Heart left ventricle (tissue), 16 donors: Measurements from ENCODE around the gene RFC2. TPM values are rescaled to one million over a fixed set of nuclear protein-coding genes. Genes with fewer than 3 reads are reported as not detected.
A peak's percentile ranks its signal among the peaks of the same experiment; 100 is the strongest.

Experiments
- ATAC-seq, 4 donors: fragments of 200-7000 bp; cut with Tn5 transposase; one replicate each; pipeline ENCODE4 v1.9.1; 2020 to 2022; ENCODE audit warnings: moderate library complexity in 4 of 4, mild to moderate bottlenecking in 3 of 4, moderate number of reproducible peaks in 1 of 4
- DNase-seq, 5 donors: peaks; one replicate each; pipeline ENCODE4 v3.0.0-alpha.2; 2020
- H3K27ac ChIP-seq, 12 donors: fragments of 200-600 bp; sonication (generic) in 4 of 12; one replicate each; pipeline versions ENCODE4 v1.5.0 to v1.8.0; 2016 to 2022; ENCODE audit warnings: mild to moderate bottlenecking in 2 of 12
- H3K27me3 ChIP-seq, 9 donors: fragments of 200-600 bp; sonication (generic) in 2 of 9; one replicate each; pipeline versions ENCODE4 v1.5.1 to v1.8.0; 2016 to 2022; ENCODE audit warnings: mild to moderate bottlenecking in 3 of 9
- H3K36me3 ChIP-seq, 9 donors: fragments of 200-600 bp; sonication (generic) in 2 of 9; one replicate each; pipeline versions ENCODE4 v1.5.0 to v1.8.0; 2018 to 2022; ENCODE audit warnings: mild to moderate bottlenecking in 2 of 9
- H3K4me1 ChIP-seq, 12 donors: fragments of 200-600 bp; sonication (generic) in 4 of 12; one replicate each; pipeline versions ENCODE4 v1.5.0 to v1.8.0; 2016 to 2022; ENCODE audit warnings: mild to moderate bottlenecking in 3 of 12
- H3K4me3 ChIP-seq, 12 donors: fragments of 200-600 bp; sonication (generic) in 4 of 12; one replicate each; pipeline versions ENCODE4 v1.5.0 to v1.8.0; 2017 to 2022; ENCODE audit warnings: mild to moderate bottlenecking in 9 of 12, moderate library complexity in 4 of 12
- H3K9me3 ChIP-seq, 12 donors: fragments of 200-600 bp; sonication (generic) in 4 of 12; one replicate each; pipeline versions ENCODE4 v1.5.0 to v1.8.0; 2016 to 2022; ENCODE audit warnings: mild to moderate bottlenecking in 1 of 12
- POLR2A ChIP-seq, 2 donors: fragments of 450-650 bp; IDR thresholded peaks; one replicate each; pipeline ENCODE4 v1.6.1; 2017; ENCODE audit warnings: antibody characterized with exemption in 2 of 2, mild to moderate bottlenecking in 2 of 2, moderate library complexity in 2 of 2
- WGBS, 4 donors: extraction: QIAGEN DNeasy Blood & Tissue Kit in 2 of 4; methylation state at CpG; one replicate each; pipeline versions ENCODE4 v1.1.5 to v1.1.7; 2013 to 2018; 5-methylcytosine and 5-hydroxymethylcytosine counted together
- intact Hi-C, 10 donors: fragments of 100-400 bp; cut with DNase I; formaldehyde crosslinking; loops; one replicate each; pipeline versions ENCODE4 v1.11.1 to v1.14.2; 2022
- polyA plus RNA-seq, 2 donors: library from polyadenylated mRNA; stranded (reverse); fragments of 200-250 nt; gene quantifications; one replicate each; pipeline ENCODE4 v1.2.3, GENCODE V29; 2013
- total RNA-seq, 9 donors: library from RNA; depleted of rRNA in 2 of 9; stranded (reverse); fragments of >200 nt in 2 of 9; fragmentation: NEBNext Ultra II Directional in 3 of 9; extraction: Animal tissue kit (Norgen Biotek cat#: 25700) in 3 of 9; gene quantifications; one replicate each; pipeline versions ENCODE4 v1.1.0 to v1.2.4, GENCODE V29; 2016 to 2023
- TF ChIP-seq, protein P1 (sequence below), 12 donors: fragments of 200-600 bp; sonication (generic) in 4 of 12; IDR thresholded peaks; one replicate each; pipeline versions ENCODE4 v1.5.0 to v1.8.0; 2018 to 2022; ENCODE audit warnings: antibody characterized with exemption in 12 of 12, mild to moderate bottlenecking in 5 of 12
- donor health status: ischemic (EF 13 %, LVEDD 7.1; RV severe dilation, severe dysfunction).
- donor health status: healthy with polysubstance abuse.
- donor health status: DM: no; HTN: yes; CAD: no.
- donor health status: DM: no; HTN: no; CAD: no.
- donor health status: ischemic (EF 25% LVEDD 6.9; RV normal size, moderate dysfunction).
- donor health status: ischemic (EF 25% LVEDD 5.7; RV mildly dilated, moderate dysfunction).
- donor health status: healthy.
- donor health status: DM: yes; HTN: yes; CAD: no.
- donor health status: ischemic (EF 35%, LVEDD 5.7; RV mildly dilated, moderate dysfunction).
- donor health status: nonischemic (EF 11% LVEDD 7.7; RV severe dilation, severe dysfunction).
- donor health status: DM: yes; HTN: yes; CAD: no.
- donor health status: PGD.
- donor health status: ischemic (EF 29% LVEDD 5.4; RV normal size, mild dysfunction).
- donor health status: nonischemic (EF 23%, LVEDD 6.1; RV moderate dilation, normal function).

Gene RFC2
- total and polyA plus RNA-seq, 11 donors = 7.8 to 21.8 (median 12.2) TPM

DNA sequence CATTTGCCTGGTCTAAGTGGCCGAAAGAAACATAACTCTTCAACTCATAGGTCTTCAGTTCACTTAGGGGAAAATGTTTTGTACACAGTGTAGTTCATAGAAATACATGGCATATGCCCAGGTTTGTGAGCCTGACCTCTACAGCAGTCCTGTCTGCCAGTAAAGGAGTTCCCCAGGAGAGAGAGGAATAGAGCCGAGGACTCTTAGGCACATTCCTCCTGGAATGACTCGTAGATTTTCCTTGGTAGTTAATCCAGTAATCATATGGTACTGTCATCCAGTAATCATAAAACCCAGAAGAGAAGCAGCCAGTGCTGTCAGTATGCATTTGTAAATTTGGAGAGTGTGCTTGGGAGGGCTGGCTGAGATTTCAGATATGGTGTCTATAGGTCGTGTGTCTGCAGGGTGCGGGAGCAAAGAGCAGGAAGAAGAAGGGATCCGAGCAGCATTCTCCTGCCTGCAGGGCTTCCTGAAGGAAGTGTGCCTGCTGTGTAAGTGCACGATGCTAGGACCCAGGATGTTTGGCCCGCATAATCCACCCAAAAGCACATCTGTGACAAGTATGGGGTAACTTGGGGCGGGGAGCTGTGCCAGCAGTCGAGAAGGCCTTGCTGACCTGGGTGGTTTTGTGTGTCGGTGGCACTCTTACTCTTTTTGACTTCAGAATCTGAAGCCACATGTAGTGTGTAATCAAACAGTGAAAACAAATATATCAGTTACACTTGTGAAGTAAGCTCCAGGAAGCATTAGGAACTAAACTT lies 66.1 kb downstream of the RFC2 start:
- peak overlapping the region in 4 of 12 donors; percentile 7 to 50 (median 38) for H3K27ac ChIP-seq
- peaks cover 2 to 75% (median 54%) of the 10 kb centered on the region in 9 donors for H3K36me3 ChIP-seq
- H3K9me3 ChIP-seq = no peaks in the 10 kb centered on the region
- peaks cover 10 to 63% (median 55%) of the 10 kb centered on the region in 12 donors for H3K4me1 ChIP-seq
- ATAC-seq (peak; percentile 72 to 84 (median 80)), DNase-seq (no peak)
- WGBS, 4 donors = 45 to 56% (median 47%) methylated on average over 10 to 11 of the region's 11 CpGs
- intact Hi-C loops = loop anchor here in 5 of 10 donors (5.0 to 10.0 kb wide), 4 partner anchors 113 to 504 kb away; partner anchors contain the start of gene TMEM270 (in 3 of the 5)
- no peak overlapping the region for H3K4me3 ChIP-seq
- TF ChIP-seq, protein P1, sequence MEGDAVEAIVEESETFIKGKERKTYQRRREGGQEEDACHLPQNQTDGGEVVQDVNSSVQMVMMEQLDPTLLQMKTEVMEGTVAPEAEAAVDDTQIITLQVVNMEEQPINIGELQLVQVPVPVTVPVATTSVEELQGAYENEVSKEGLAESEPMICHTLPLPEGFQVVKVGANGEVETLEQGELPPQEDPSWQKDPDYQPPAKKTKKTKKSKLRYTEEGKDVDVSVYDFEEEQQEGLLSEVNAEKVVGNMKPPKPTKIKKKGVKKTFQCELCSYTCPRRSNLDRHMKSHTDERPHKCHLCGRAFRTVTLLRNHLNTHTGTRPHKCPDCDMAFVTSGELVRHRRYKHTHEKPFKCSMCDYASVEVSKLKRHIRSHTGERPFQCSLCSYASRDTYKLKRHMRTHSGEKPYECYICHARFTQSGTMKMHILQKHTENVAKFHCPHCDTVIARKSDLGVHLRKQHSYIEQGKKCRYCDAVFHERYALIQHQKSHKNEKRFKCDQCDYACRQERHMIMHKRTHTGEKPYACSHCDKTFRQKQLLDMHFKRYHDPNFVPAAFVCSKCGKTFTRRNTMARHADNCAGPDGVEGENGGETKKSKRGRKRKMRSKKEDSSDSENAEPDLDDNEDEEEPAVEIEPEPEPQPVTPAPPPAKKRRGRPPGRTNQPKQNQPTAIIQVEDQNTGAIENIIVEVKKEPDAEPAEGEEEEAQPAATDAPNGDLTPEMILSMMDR (IDR thresholded peaks at IDR 0.05) = no peak
- H3K27me3 ChIP-seq = no peaks in the 10 kb centered on the region

DNA sequence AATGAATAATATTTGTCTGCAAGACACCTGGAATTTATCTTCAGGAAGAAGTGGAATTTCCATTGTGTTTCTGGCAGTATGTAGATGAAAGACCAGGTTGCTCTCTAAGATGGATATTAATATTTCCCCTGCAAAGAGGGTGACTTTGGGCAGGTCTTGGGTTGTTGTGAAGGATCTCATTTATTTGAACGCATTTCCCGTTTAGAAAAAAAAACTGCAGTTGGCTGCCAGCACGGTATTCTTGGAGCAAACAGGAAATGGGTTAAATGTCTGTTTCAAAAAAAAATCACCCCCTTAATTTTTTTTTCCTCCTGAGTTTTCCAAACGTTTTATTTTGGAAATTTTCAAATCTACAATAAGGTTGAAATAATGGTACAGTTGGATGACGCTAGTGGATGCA lies 68.6 kb downstream of the RFC2 start:
- no peaks in the 10 kb centered on the region for H3K9me3 ChIP-seq
- H3K36me3 ChIP-seq = peaks cover 2 to 73% (median 41%) of the 10 kb centered on the region in 9 donors
- peak overlapping the region in 2 of 12 donors; percentile 1 to 19 for H3K4me3 ChIP-seq
- H3K27ac ChIP-seq = peak overlapping the region in 10 of 12 donors; percentile 1 to 63 (median 30)
- TF ChIP-seq, protein P1 (IDR thresholded peaks at IDR 0.05) = no peak
- TF ChIP-seq POLR2A (IDR thresholded peaks at IDR 0.05) = no peak
- H3K27me3 ChIP-seq = no peaks in the 10 kb centered on the region
- intact Hi-C loops = loop anchor here in 5 of 10 donors (5.0 to 10.0 kb wide), 4 partner anchors 111 to 507 kb away; partner anchors contain the start of gene TMEM270 (in 3 of the 5)
- H3K4me1 ChIP-seq = peaks cover 16 to 84% (median 73%) of the 10 kb centered on the region in 12 donors
- no peak for DNase-seq
- ATAC-seq = no peak
- 11 to 21% (median 12%) methylated on average over 5 of the region's 5 CpGs for WGBS, 4 donors

DNA sequence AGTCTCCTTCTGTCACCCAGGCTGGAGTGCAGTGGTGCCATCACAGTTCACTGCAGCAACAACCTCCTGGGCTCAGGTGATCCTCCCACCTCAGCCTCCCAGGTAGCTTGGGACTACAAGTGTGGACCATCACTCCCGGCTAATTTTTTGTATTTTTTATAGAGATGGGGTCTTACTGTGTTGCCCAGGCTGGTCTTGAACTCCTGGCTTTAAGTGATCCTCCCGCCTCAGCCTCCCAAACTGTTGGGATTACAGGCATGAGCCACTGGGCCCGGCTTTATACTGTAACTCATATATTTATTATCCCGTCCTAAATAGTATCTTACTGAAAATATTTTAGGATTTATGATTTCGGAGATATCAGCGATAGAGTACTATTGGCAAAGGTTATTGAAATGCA lies 69.2 kb downstream of the RFC2 start:
- whole genome bisulfite sequencing, 4 donors = 81 to 88% (median 83%) methylated on average over 6 of the region's 6 CpGs
- Histone ChIP-seq H3K4me1 (peaks cover 16 to 89% (median 78%) of the 10 kb centered on the region in 12 donors), H3K9me3 (no peaks in the 10 kb centered on the region), H3K36me3 (peaks cover 0 to 73% (median 35%) of the 10 kb centered on the region in 9 donors), H3K4me3 (peak overlapping the region in 1 of 12 donors; percentile 1), H3K27ac (peak overlapping the region in 9 of 12 donors; percentile 1 to 63 (median 32)), H3K27me3 (no peaks in the 10 kb centered on the region)
- no peak for DNase-seq
- ATAC-seq = no peak
- TF ChIP-seq, protein P1 (IDR thresholded peaks at IDR 0.05) = no peak
- no peak for TF ChIP-seq POLR2A (IDR thresholded peaks at IDR 0.05)
- intact Hi-C loops = loop anchor here in 5 of 10 donors (5.0 to 10.0 kb wide), 4 partner anchors 110 to 507 kb away; partner anchors contain the start of gene TMEM270 (in 3 of the 5)
